GM18873 (cell line): ENCODE results near the gene RUSF1.
A peak's percentile ranks its signal among the peaks of the same experiment; 100 is the strongest.
"Not testable (repeated sequence)": the region's sequence is repeated elsewhere in the genome, so short reads cannot be mapped to it uniquely, and the experiment has no call there.

Experiments
- ATAC-seq: cut with Tn5 transposase; IDR thresholded peaks from one replicate; pipeline ENCODE4 v1.9.1; 2021; ENCODE audit warnings: mild to moderate bottlenecking, moderate library complexity, moderate number of reproducible peaks; ENCODE audit not compliant: unreplicated experiment, low FRiP score

The RUSF1 gene

DNA sequence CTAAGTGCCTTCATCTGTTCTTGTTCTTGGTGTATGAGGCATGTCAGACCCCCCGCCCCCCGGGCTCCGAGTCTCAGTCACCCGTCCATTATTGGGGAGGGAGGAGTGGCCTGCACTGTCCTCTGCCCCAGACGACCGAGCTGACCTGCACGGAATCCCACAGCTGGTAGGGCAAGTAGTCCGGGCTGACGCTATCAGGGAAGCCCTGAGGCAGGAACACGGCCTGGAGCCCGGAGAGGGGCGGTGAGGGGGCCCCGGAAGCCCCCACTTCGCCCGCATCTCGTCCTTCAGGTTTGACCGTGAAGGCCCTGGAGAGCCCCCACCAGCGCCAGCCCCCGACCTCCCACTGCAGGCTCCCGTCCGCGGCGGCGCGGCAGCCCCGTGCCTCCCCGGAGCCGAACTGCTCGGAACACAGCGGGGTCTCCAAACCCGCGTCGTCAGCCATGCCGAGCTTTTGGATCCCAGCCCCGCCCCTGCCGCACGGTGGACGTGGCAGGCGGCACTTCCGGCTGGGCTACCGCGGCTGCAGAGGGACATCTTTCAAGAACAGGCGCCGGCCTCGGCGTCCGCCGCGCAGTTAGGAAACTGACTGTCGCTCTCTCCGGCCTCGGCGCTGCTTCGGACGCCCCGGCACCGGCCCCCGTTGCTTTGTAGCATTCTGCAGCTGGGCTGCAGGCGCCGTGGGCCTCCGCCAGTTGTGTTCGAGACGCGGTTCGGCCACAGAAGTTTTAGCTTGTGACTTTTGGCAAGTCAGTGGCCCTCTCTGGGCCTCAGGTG, at the start of gene RUSF1:
TSS of gene RUSF1 (minus strand) at position 463 of the 777 bp plus-strand sequence. CDS start at position 445, 18 bp downstream.
- peak; percentile 83 for ATAC-seq

- ATAC-seq, result no peak
Measured at GRCh38 chr16:31542763-31543162, 34.6 kb upstream of the RUSF1 start.

GRCh38 chr16:31539762-31540161, 31.6 kb upstream of the RUSF1 start:
- ATAC-seq, result not testable (repeated sequence)

- ATAC-seq, result not testable (repeated sequence)
Measured at GRCh38 chr16:31538243-31538598, 30.0 kb upstream of the RUSF1 start.

- no peak for ATAC-seq
Measured at GRCh38 chr16:31537362-31538242, 29.4 kb upstream of the RUSF1 start.

GRCh38 chr16:31536804-31537361, 28.7 kb upstream of the RUSF1 start:
- ATAC-seq, result no peak

DNA sequence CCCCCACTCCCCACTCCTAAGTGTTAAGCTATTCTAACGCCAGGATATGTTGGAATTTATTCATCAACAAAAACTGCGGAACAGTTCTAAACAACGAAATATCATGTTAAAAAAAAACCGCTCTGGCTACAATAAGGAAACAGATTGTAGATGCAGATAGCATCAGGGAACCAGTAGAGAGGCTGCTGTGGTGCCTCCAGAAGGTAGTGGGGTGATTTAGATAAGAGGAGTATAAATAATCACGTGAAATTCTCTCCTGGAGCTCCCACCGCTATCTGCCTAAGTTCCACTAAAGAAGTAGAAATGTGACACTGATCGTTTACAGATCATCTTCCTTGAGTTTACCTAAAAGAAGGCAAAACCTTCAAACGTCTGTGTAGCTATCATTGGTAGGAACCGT, 27.5 kb upstream of the RUSF1 start:
- ATAC-seq, result no peak

DNA sequence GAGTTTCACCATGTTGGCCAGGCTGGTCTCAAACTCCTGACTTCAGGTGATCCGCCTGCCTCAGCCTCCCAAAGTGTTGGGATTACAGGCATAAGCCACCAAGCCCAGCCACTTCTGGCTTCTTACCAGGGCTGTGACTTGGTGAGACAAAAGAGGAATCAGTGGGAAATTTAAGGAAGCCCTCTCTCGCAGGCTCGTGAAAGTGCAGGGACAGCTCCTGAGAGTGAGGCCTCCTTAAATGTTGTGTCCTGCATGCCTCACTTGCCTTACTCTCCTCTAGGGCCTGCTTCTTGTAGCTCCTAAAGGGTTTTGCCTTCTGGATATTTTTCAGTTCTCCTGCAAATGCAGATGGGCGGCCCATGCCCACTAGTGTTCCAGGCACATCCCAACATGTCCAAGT, 24.7 kb upstream of the RUSF1 start:
- ATAC-seq, result no peak

- ATAC-seq, result no peak
Measured at GRCh38 chr16:31532120-31532519, 23.9 kb upstream of the RUSF1 start.

DNA sequence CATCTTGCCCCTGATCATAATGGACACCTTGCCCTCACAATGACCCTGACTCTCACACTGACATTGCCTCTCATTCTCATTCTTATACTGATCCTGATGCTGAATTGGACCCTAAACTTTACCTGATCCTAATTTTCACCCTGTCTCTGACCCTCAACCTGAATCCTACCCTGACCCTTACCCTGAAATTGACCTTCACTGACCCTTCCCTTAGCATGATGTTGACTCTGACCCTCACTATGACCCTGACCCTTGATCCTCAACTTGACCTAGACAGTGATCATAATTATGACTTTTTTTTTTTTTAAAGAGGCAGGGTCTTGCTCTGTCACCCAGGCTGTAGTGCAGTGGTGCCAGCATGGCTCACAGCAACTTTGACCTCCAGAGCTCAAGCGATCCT, 22.9 kb upstream of the RUSF1 start:
- no peak for ATAC-seq

- no peak for ATAC-seq
Measured at GRCh38 chr16:31530405-31530804, 22.2 kb upstream of the RUSF1 start.

DNA sequence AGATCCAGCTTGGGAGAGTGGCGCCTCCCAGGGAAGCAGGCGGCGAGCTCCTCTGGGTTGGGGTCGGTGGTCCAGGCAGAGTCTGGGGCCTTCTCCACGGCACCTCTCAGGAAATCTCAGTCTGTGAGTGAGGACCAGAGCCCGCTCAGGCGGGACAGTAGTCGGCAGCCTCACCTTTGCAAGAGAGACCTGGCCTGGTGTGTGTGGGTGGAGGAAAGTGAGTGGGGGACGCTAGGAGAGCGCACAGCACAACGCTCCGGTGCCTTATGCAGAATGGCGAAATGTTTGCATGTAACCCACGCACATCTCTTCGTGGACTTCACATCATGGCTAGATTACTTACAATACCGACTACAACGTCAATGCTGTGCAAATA, 21.7 kb upstream of the RUSF1 start:
- no peak for ATAC-seq

DNA sequence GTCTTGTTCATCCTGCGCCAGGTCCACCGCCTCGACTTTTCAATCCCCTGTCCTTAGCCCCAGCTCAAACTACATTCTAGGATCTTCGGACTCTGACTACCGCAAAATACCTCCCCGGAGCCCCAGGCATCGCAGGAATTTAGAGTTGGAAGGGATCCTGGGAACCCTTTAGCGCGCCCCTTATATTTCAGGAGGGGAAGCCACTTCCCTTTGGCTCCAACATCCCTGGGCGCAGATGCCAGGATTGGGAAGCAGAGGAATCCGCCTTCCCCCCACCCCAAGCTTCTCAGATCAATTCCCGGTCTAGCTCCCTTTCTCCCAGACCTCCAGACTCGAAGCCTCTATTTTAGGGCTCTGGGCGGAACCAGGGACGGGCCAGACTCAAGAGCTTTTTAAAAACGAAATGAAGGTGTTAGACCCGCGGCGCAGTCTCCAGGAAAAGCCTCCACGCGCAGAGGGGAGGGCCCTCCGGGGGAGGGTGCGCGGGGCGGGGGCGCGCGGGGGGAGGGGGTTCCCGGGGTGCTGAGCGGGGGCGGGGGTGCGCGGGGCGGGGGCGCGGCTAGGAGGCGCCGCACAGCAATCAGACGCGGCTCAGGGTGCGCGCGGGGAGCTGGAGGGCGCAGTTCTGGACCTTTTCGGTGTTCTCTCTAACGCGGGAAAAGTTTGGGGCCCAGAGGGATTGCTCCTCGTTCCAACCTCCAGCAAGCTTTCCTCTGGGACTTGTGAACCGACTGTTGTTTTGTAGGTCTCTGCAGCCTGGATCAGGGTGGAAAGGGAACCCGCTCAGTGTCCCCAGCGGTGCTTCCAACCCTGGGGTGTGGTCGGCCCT, 21.1 kb upstream of the RUSF1 start:
- ATAC-seq, result no peak

- no peak for ATAC-seq
Measured at GRCh38 chr16:31528523-31529107, 20.4 kb upstream of the RUSF1 start.

- ATAC-seq, result no peak
Measured at GRCh38 chr16:31527734-31528274, 19.6 kb upstream of the RUSF1 start, which contains the start of gene AHSP. TSS of gene AHSP (plus strand) at chr16:31527900. CDS start at chr16:31528140, 240 bp downstream.

GRCh38 chr16:31525113-31525512, 16.9 kb upstream of the RUSF1 start:
- ATAC-seq, result no peak

GRCh38 chr16:31523768-31524167, 15.6 kb upstream of the RUSF1 start:
- not testable (repeated sequence) for ATAC-seq

DNA sequence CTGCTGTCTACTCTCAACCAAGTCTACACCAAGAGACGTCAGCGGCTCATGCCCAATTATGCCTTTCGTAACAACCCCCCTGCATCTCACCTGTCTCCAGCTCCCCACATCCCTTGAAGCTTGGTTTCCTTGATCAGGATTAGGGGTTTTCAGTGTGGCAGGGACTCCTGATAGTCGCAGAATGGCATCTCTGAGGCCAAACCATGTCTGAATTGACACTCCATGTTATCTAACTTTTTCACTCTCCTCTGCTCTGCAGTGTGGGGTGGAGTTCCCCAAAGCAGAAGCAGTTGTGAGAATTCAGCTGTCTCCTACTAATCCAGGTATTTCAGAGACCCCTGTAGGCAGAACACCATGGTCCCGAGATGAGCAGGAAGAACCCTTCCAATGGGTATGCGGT, 13.9 kb upstream of the RUSF1 start:
- ATAC-seq, result no peak

- no peak for ATAC-seq
Measured at GRCh38 chr16:31521368-31521767, 13.2 kb upstream of the RUSF1 start.
